ENCODE results near the gene SLC25A21. TPM values are rescaled to one million over a fixed set of nuclear protein-coding genes. Genes with fewer than 3 reads are reported as not detected.

Gene SLC25A21
- total and polyA plus RNA-seq, 2 experiments from 2014 or later = 10.6 to 12.1 TPM

- TF ChIP-seq ZNF462 (CRISPR knock-in tag; IDR thresholded peaks at IDR 0.05) (no peak), EZH2phosphoT487 (IDR thresholded peaks at IDR 0.05; ENCODE audit: unreplicated experiment) (no peak)
Measured at GRCh38 chr14:37036669-37037341, 135.6 kb downstream of the SLC25A21 start (continued).

- H3K4me3 Mint-ChIP-seq = no peak overlapping the region
- TF ChIP-seq JUNB (IDR thresholded peaks at IDR 0.05; ENCODE audit: unreplicated experiment) = no peak
- no peak for TF ChIP-seq POLR2AphosphoS5 (IDR thresholded peaks at IDR 0.05; ENCODE audit: low read depth)
- no peak for TF ChIP-seq ZNF114 (CRISPR knock-in tag; IDR thresholded peaks at IDR 0.05)
- no peak for TF ChIP-seq ZNF462 (CRISPR knock-in tag; IDR thresholded peaks at IDR 0.05)
- no peak for TF ChIP-seq CTCF (conservative IDR thresholded peaks at IDR 0.05; ENCODE audit: low read depth in 2 of 2)
- TF ChIP-seq CREB1 (CRISPR knock-in tag; IDR thresholded peaks at IDR 0.05; ENCODE audit: low read depth) = no peak
Measured at GRCh38 chr14:37035401-37035800, 137.0 kb downstream of the SLC25A21 start.

More at GRCh38 chr14:37035401-37035800, 137.0 kb downstream of the SLC25A21 start:
- no peaks in the 10 kb centered on the region for H3F3A ChIP-seq (replicated peaks; ENCODE audit: low read depth)
- no peak for DNase-seq (ENCODE audit: low spot score)
- peaks cover 53% of the 10 kb centered on the region for H3K4me1 Mint-ChIP-seq
- H3K4me1 ChIP-seq (ENCODE audit: insufficient read depth) = peaks cover 42% of the 10 kb centered on the region
- no peaks in the 10 kb centered on the region for H3K36me3 Mint-ChIP-seq (ENCODE audit: low read depth)
- H3K27ac ChIP-seq (ENCODE audit: low read depth) = no peak overlapping the region
- peak overlapping the region; percentile 64; the same call in 1 of the 2 replicates for H3K4me2 ChIP-seq
- H3K4me3 ChIP-seq = no peak overlapping the region
- no peaks in the 10 kb centered on the region for H3K36me3 ChIP-seq (ENCODE audit: insufficient read depth)
- no peaks in the 10 kb centered on the region for H4K20me1 ChIP-seq (replicated peaks; ENCODE audit: insufficient read depth)
- no peak overlapping the region for H3K27ac Mint-ChIP-seq
- ATAC-seq = no peak
- peaks cover 2% of the 10 kb centered on the region for H3K27me3 Mint-ChIP-seq (ENCODE audit: insufficient read depth, low read depth, poor library complexity)
- H3K79me2 ChIP-seq (replicated peaks; ENCODE audit: insufficient read depth) = no peaks in the 10 kb centered on the region
- H3K9me3 Mint-ChIP-seq = no peaks in the 10 kb centered on the region
- no peaks in the 10 kb centered on the region for H3K9me2 ChIP-seq (ENCODE audit: insufficient read depth)
- H3K27me3 ChIP-seq (ENCODE audit: insufficient read depth) = peaks cover 2% of the 10 kb centered on the region; the same call in 1 of the 2 replicates
- H2AFZ ChIP-seq = no peak overlapping the region

Measured in GM23338 (cell line).